GM12874 (cell line): ENCODE measurements around the gene MYL5.

Source experiments
- CTCF ChIP-seq: IDR thresholded peaks from 2 replicates; pipeline ENCODE4 v1.5.1; 2011; ENCODE audit warnings: low read depth, mild to moderate bottlenecking, control low read depth, low read length, moderate library complexity; ENCODE audit not compliant: insufficient read depth

MYL5 gene

GRCh38 chr4:710116-710515 lies 35.8 kb downstream of the MYL5 start:
- TF ChIP-seq CTCF: no peak

GRCh38 chr4:710916-711315 lies 36.6 kb downstream of the MYL5 start:
- TF ChIP-seq CTCF: no peak

- TF ChIP-seq CTCF: no peak
Observed at GRCh38 chr4:712093-712492, 37.8 kb downstream of the MYL5 start.

- TF ChIP-seq CTCF: no peak
Observed at GRCh38 chr4:712916-713632, 38.7 kb downstream of the MYL5 start.

- TF ChIP-seq CTCF: no peak
Observed at GRCh38 chr4:714087-714486, 39.7 kb downstream of the MYL5 start.

GRCh38 chr4:717601-718320 lies 43.4 kb downstream of the MYL5 start:
- TF ChIP-seq CTCF: no peak

- TF ChIP-seq CTCF: no peak
Observed at GRCh38 chr4:718460-718859, 44.1 kb downstream of the MYL5 start.
